Measurements from ENCODE around the gene VWF.
A peak's percentile ranks its signal among the peaks of the same experiment; 100 is the strongest.

Gene VWF

GRCh38 chr12:6125310-6125608 is 789 bp upstream of the VWF start:
- no peak overlapping the region for H3K4me3 ChIP-seq
- no peak for DNase-seq (ENCODE audit: low spot score)
- peak overlapping the region in 1 of 2 donors; percentile 65 for H3K27ac ChIP-seq
- TF ChIP-seq, protein P1, sequence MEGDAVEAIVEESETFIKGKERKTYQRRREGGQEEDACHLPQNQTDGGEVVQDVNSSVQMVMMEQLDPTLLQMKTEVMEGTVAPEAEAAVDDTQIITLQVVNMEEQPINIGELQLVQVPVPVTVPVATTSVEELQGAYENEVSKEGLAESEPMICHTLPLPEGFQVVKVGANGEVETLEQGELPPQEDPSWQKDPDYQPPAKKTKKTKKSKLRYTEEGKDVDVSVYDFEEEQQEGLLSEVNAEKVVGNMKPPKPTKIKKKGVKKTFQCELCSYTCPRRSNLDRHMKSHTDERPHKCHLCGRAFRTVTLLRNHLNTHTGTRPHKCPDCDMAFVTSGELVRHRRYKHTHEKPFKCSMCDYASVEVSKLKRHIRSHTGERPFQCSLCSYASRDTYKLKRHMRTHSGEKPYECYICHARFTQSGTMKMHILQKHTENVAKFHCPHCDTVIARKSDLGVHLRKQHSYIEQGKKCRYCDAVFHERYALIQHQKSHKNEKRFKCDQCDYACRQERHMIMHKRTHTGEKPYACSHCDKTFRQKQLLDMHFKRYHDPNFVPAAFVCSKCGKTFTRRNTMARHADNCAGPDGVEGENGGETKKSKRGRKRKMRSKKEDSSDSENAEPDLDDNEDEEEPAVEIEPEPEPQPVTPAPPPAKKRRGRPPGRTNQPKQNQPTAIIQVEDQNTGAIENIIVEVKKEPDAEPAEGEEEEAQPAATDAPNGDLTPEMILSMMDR (IDR thresholded peaks at IDR 0.05) = no peak

DNA sequence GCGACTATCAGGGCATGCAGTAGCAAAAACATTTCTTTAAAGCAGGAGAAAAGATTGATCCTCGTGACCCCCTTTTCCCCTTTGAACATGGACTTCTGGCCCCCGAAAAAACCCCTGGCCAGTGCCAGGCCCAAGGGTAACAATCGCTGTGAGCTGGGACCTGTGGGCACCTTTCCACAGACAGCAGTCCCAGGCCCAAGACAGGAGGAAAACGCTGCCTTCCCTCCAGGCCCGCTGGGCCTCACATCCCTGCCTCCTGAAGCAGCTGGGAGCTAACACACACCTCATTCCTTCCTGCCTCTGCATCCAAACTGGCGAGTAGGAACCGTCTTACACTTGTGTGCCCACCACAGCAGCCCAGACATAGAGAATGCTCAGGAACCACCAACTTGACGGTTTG is 1.2 kb downstream of the VWF start:
- peak overlapping the region; percentile 47 for H3K4me3 ChIP-seq
- TF ChIP-seq, protein P1 (IDR thresholded peaks at IDR 0.05) = no peak
- H3K27ac ChIP-seq = peak overlapping the region in 1 of 2 donors; percentile 65
- no peak for DNase-seq (ENCODE audit: low spot score)

DNA sequence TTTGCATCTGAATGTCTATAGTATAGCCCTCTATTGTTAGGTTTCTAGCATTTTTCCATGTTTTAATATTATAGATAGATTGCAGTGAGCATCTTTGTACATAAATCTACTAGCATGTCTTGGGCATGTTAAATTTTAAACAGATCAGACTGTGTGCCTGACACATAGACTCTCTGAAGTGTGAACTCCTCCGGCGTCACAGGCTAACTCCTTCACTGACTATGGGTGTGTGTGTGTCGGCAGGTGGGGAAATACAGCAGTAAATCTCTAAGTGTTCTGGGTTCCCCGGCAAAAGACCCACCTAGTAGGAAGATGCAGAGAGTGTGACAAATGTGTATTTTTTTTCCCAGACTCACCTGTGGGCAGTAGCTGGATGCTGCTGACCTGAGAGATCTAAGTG is 2.3 kb downstream of the VWF start:
- no peak for DNase-seq (ENCODE audit: low spot score)
- TF ChIP-seq, protein P1 (IDR thresholded peaks at IDR 0.05) = no peak
- H3K4me3 ChIP-seq = peak overlapping the region; percentile 25
- H3K27ac ChIP-seq = peak overlapping the region in 1 of 2 donors; percentile 65

DNA sequence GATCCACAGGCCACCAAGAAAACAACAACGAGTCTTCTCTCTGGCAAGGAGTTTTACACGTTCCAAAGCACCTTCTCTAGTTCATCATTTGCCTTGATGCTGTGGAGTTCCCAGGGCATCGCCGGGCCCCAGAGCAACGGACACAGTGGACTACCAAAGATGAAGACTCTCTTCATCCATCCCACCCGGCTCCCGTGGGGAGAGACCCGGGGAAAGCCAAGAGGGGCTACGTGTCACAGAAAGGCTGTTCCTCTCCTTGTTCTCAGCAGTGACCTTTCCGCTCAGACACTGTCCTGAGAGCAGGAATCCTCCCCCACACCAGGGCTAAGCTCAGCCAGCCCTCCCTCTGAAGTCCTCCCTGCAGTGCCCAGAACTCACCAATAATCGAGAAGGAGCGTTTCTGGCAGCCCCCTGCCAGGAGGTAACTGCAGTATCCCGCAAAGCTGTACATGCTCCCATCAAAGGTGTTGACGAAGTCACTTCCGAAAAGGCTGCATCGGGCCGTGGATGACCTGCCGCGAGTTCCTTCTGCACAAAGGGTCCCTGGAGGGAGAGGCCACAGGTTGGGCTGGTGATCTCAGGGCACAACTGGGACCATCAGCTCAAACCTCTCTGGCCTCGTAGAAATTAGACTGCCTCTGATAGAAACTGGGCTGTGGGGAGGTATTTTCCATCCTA is 3.5 kb downstream of the VWF start:
- Histone ChIP-seq H3K4me3 (peak overlapping the region; percentile 51), H3K27ac (peak overlapping the region in 1 of 2 donors; percentile 60)
- DNase-seq (ENCODE audit: low spot score) = no peak
- TF ChIP-seq, protein P1 (IDR thresholded peaks at IDR 0.05) = no peak

- peak overlapping the region; percentile 28 for H3K4me3 ChIP-seq
- H3K27ac ChIP-seq = peak overlapping the region in 1 of 2 donors; percentile 63
Observed at GRCh38 chr12:6118891-6119568, 5.4 kb downstream of the VWF start.

GRCh38 chr12:6116471-6117021 is 7.9 kb downstream of the VWF start:
- no peak for DNase-seq (ENCODE audit: low spot score)
- TF ChIP-seq, protein P1 (IDR thresholded peaks at IDR 0.05) = no peak
- Histone ChIP-seq H3K4me3 (no peak overlapping the region), H3K27ac (peak overlapping the region in 1 of 2 donors; percentile 58)

More at GRCh38 chr12:6118891-6119568, 5.4 kb downstream of the VWF start:
- DNase-seq (ENCODE audit: low spot score) = no peak
- TF ChIP-seq, protein P1 (IDR thresholded peaks at IDR 0.05) = no peak
